HUES6 (cell line): ENCODE data around the gene PCNP.
"Not testable (repeated sequence)": the region's sequence is repeated elsewhere in the genome, so short reads cannot be mapped to it uniquely, and the experiment has no call there.

Source experiments
- H3K27ac ChIP-seq: 2 replicates; pipeline ENCODE4 v1.7.0; 2013; ENCODE audit warnings: low read depth, mild to moderate bottlenecking, low read length, inconsistent platforms
- H3K27me3 ChIP-seq: 2 replicates; pipeline ENCODE4 v1.6.1; 2013; ENCODE audit warnings: low read length; ENCODE audit not compliant: control insufficient read depth, insufficient read depth
- H3K36me3 ChIP-seq: 2 replicates; pipeline ENCODE4 v1.6.1; 2013; ENCODE audit warnings: low read length; ENCODE audit not compliant: control insufficient read depth, insufficient read depth
- H3K4me1 ChIP-seq: 2 replicates; pipeline ENCODE4 v1.6.1; 2013; ENCODE audit warnings: low read length; ENCODE audit not compliant: control insufficient read depth, insufficient read depth
- H3K4me3 ChIP-seq: 2 replicates; pipeline ENCODE4 v1.5.1; 2013; ENCODE audit warnings: low read depth, low read length
- H3K9ac ChIP-seq: one replicate; pipeline ENCODE4 v1.6.1; 2013; ENCODE audit warnings: mild to moderate bottlenecking, low read length
- H3K9me3 ChIP-seq: 2 replicates; pipeline ENCODE4 v1.6.1; 2013; ENCODE audit warnings: low read depth, low read length; ENCODE audit not compliant: control insufficient read depth, insufficient read depth

The PCNP gene

GRCh38 chr3:101617478-101617877, 43.5 kb downstream of the PCNP start:
- H3K27me3 ChIP-seq = no peaks in the 10 kb centered on the region
- no peak overlapping the region for H3K9ac ChIP-seq
- H3K36me3 ChIP-seq = no peaks in the 10 kb centered on the region
- H3K27ac ChIP-seq = no peak overlapping the region
- H3K4me1 ChIP-seq = no peaks in the 10 kb centered on the region
- H3K9me3 ChIP-seq = no peaks in the 10 kb centered on the region
- no peak overlapping the region for H3K4me3 ChIP-seq

GRCh38 chr3:101618726-101619125, 44.7 kb downstream of the PCNP start:
- Histone ChIP-seq H3K4me3 (no peak overlapping the region), H3K4me1 (no peaks in the 10 kb centered on the region), H3K9me3 (0 out of 2 replicates have a peak, but pooled peaks cover under 1% of the 10 kb centered on the region), H3K27ac (no peak overlapping the region), H3K27me3 (no peaks in the 10 kb centered on the region), H3K36me3 (no peaks in the 10 kb centered on the region), H3K9ac (no peak overlapping the region)

GRCh38 chr3:101619734-101620133, 45.8 kb downstream of the PCNP start:
- Histone ChIP-seq H3K9me3 (peaks cover 5% of the 10 kb centered on the region; the same call in 1 of the 2 replicates), H3K4me1 (no peaks in the 10 kb centered on the region), H3K9ac (no peak overlapping the region), H3K27me3 (no peaks in the 10 kb centered on the region), H3K4me3 (no peak overlapping the region), H3K27ac (no peak overlapping the region), H3K36me3 (no peaks in the 10 kb centered on the region; the same call in 1 of the 2 replicates)

DNA sequence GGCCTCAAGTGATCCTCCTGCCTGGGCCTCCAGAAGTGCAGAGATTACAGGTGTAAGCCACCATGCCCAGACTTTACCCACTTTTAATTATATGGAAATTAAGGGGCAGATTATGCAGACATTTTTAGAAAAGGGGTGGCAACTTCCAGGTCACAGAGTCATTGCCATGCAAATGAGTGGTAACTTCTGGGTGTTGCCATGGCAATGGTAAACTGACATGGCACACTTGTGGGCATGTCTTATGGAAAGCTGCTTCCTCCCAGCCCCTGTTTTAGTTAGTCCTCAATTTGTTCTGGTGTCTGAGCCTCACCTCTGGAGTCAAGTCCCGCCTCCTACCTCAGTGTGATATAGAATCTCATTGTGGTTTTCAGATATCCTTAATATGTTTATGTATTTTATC, 49.7 kb downstream of the PCNP start:
- peaks cover 9% of the 10 kb centered on the region; the same call in 1 of the 2 replicates for H3K9me3 ChIP-seq
- no peak overlapping the region for H3K9ac ChIP-seq
- no peaks in the 10 kb centered on the region; the same call in 1 of the 2 replicates for H3K36me3 ChIP-seq
- no peaks in the 10 kb centered on the region for H3K27me3 ChIP-seq
- no peak overlapping the region for H3K27ac ChIP-seq
- H3K4me3 ChIP-seq = no peak overlapping the region
- peaks cover 5% of the 10 kb centered on the region; the same call in 1 of the 2 replicates for H3K4me1 ChIP-seq

- peaks cover 9% of the 10 kb centered on the region; the same call in 1 of the 2 replicates for H3K9me3 ChIP-seq
- no peak overlapping the region for H3K9ac ChIP-seq
- H3K4me1 ChIP-seq = peaks cover 5% of the 10 kb centered on the region; the same call in 1 of the 2 replicates
- no peak overlapping the region for H3K27ac ChIP-seq
- H3K4me3 ChIP-seq = no peak overlapping the region
- H3K27me3 ChIP-seq = no peaks in the 10 kb centered on the region
- H3K36me3 ChIP-seq = no peaks in the 10 kb centered on the region; the same call in 1 of the 2 replicates
These were observed 50.9 kb downstream of the PCNP start for GRCh38 chr3:101624857-101625256.

DNA sequence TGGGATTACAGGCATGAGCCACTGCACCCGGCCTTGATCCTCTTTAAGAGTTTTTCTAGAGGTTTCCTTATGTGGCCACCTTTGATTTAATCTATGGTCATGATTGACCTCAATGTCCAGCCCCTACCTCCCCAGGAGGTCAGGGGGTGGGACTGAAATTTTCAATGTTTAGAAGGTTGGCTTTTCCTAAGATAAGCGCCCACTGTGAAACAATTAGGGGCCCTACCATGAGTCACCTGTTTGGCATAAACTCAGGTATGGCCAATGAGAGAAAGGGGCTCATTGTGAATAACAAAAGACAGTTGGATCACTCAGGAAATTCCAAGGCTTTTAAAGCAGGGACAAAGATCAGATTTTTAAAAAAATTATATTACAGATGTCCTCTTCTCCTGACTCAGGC, 51.9 kb downstream of the PCNP start:
- Histone ChIP-seq H3K9ac (no peak overlapping the region), H3K4me3 (no peak overlapping the region), H3K9me3 (peaks cover 9% of the 10 kb centered on the region; the same call in 1 of the 2 replicates), H3K27me3 (no peaks in the 10 kb centered on the region), H3K4me1 (peaks cover 5% of the 10 kb centered on the region; the same call in 1 of the 2 replicates), H3K36me3 (no peaks in the 10 kb centered on the region; the same call in 1 of the 2 replicates), H3K27ac (peak overlapping the region; percentile 60; the same call in 1 of the 2 replicates)

DNA sequence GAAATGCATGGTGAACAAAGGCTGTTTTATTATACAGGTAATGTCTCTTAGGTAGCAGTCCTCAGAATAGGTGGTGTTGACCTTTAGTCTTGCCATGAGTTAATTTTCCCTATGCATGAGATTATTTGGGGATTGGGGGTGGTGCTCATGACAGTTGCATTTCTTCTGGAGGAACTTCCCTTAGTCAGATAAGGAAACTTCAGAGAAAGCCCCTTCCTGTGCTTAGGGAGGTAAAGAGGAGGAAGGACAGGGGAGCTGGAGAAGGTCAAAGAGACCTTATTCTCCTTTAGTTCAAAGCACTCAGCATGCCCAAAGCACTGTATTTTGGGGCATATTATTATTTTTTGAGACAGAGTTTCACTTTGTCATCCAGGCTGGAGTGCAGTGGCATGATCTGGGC, 55.2 kb downstream of the PCNP start:
- no peak overlapping the region for H3K4me3 ChIP-seq
- H3K9ac ChIP-seq = no peak overlapping the region
- H3K27me3 ChIP-seq = no peaks in the 10 kb centered on the region
- H3K27ac ChIP-seq = no peak overlapping the region
- peaks cover 5% of the 10 kb centered on the region; the same call in 1 of the 2 replicates for H3K9me3 ChIP-seq
- no peaks in the 10 kb centered on the region; the same call in 1 of the 2 replicates for H3K36me3 ChIP-seq
- H3K4me1 ChIP-seq = peaks cover 5% of the 10 kb centered on the region; the same call in 1 of the 2 replicates

DNA sequence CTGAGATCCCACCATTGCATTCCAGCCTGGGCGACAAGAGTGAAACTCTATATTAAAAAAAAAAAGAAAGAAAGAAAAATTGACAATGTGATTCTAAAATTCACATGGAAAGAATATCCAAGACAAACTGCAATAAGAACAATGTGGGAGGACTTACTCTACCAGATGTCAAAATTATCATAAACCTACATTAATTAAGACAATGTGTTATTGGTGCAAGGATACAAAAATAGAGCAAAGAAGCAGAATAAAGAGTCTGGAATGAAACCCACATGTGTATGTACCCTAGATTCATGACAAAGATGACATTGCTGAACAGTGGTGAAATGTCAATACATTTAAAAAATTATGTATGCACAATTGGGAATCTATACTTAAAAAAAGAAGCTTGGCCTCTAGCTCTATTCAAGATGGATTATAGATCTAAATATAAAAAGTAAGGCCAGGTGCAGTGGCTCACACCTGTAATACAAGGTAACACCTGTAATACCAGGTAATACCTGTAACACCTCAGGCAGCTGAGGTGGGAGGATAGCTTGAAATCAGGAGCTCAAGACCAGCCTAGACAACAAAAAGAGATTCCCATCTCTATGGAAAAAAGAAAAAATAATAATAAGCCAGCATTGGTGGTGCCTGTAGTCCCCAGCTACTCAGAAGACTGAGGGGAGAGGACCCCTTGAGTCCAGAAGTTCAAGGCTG, 57.3 kb downstream of the PCNP start:
- Histone ChIP-seq H3K9ac (no peak overlapping the region), H3K9me3 (no peaks in the 10 kb centered on the region), H3K36me3 (no peaks in the 10 kb centered on the region), H3K4me1 (peaks cover 11% of the 10 kb centered on the region), H3K27me3 (no peaks in the 10 kb centered on the region), H3K27ac (no peak overlapping the region), H3K4me3 (no peak overlapping the region)

- not testable (repeated sequence) for H3K36me3 ChIP-seq
These were observed 58.0 kb downstream of the PCNP start for GRCh38 chr3:101631959-101632358.

GRCh38 chr3:101632586-101632985, 58.6 kb downstream of the PCNP start:
- Histone ChIP-seq H3K4me1 (peaks cover 10% of the 10 kb centered on the region), H3K4me3 (no peak overlapping the region), H3K36me3 (no peaks in the 10 kb centered on the region), H3K27me3 (no peaks in the 10 kb centered on the region), H3K9ac (no peak overlapping the region), H3K9me3 (no peaks in the 10 kb centered on the region), H3K27ac (no peak overlapping the region)

More at GRCh38 chr3:101631959-101632358, 58.0 kb downstream of the PCNP start:
- not testable (repeated sequence) for H3K4me3 ChIP-seq, H3K9ac ChIP-seq, H3K4me1 ChIP-seq, H3K9me3 ChIP-seq, H3K27me3 ChIP-seq, H3K27ac ChIP-seq

- Histone ChIP-seq H3K4me3 (no peak overlapping the region), H3K9ac (no peak overlapping the region), H3K36me3 (no peaks in the 10 kb centered on the region), H3K27me3 (no peaks in the 10 kb centered on the region), H3K4me1 (peaks cover 16% of the 10 kb centered on the region), H3K27ac (no peak overlapping the region), H3K9me3 (no peaks in the 10 kb centered on the region)
These were observed 59.2 kb downstream of the PCNP start for GRCh38 chr3:101633186-101633585.
